NCI-H146 treated with DMSO at 0.1 percent for 48 hours (cell line): ENCODE results near the gene CLEC4F.
A peak's percentile ranks its signal among the peaks of the same experiment; 100 is the strongest.

Experiments
- DNase-seq: peaks from one replicate; lab custom pipeline; 2025; ENCODE audit not compliant: unreplicated experiment; lab: John Stamatoyannopoulos, UW

The CLEC4F gene, protein sequence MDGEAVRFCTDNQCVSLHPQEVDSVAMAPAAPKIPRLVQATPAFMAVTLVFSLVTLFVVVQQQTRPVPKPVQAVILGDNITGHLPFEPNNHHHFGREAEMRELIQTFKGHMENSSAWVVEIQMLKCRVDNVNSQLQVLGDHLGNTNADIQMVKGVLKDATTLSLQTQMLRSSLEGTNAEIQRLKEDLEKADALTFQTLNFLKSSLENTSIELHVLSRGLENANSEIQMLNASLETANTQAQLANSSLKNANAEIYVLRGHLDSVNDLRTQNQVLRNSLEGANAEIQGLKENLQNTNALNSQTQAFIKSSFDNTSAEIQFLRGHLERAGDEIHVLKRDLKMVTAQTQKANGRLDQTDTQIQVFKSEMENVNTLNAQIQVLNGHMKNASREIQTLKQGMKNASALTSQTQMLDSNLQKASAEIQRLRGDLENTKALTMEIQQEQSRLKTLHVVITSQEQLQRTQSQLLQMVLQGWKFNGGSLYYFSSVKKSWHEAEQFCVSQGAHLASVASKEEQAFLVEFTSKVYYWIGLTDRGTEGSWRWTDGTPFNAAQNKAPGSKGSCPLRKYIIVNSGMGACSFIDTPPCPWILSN

DNA sequence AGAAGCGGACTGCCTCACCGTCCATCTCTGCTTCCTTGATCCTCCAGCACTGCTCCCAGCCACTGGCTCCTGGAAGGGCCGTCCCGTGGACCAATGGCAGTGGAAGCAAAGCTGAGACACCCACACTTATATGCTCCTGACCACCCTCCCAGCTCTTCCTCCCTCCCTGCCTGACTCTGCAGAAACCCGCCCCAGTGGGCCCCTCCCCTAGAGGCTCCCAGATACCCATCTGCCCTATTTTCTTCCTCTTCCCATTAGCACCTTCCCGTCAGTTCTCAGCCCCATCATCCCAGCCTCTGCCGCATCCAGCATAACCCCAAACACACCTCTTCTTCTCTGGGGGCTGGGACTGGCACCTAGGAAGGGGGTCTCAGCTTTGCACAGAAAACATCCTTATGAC is at the start of gene CLEC4F:
TSS of gene CLEC4F (minus strand) at position 101 of the 400 bp plus-strand sequence. CDS start at position 25, 76 bp downstream.
- no peak for DNase-seq

DNA sequence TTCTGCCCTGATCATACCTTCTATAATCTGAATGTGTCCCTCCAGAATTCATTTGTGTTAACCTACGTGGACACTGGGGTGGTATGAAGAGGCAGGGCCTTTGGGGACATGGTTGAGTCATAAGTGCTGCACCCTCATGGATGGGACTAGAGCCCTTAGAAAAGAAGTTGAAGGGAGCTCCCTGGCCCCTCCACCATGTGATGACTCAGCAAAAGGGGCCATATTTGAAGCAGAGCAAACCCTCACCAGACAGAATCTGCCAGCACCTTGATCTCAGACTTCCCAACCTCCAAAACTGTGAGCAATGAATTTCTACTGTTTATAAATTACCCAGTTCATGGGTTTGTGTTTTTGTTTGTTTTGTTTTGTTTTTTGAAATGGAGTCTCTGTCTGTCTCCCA is 48.6 kb upstream of the CLEC4F start:
- no peak for DNase-seq

DNA sequence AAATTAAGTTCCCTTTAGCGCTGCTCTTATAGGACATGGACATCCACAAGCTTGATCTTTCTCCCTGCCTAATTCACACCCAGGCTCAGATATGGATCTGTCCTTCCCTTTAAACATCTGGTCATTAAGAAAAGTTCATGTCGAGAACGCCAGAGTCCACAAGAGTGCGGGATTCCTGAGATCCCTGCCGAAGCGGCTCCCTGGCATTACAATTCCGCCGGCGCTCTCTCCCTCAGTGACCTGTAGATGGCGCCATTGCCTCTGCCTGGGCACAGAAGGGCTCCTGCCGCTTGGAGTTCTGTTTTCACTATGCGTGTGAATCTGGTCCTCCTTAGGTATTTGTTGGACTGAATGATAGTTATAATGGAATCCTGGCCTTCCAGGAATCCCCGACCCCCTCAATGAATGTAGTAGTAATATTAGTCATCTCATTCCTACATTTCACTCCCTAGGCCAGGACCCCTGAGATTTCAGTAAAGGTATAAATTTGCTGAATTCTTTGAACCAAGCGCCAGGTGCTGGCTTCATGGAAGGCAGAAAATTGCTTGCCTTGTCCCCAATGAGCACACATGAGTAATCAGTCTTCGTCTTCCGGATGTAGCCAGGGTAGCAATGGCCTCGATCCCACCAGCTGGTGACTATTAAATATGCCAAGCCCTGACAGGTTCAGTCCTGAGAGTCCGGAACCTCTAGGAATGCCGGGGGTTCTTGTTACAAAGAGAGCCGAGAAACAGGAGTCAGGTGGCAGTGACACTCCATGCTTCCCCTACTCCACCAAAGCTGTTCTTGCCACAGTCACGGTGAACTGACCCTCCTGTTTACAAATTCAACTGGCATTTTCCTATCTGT is 41.6 kb upstream of the CLEC4F start:
- peak; percentile 59 for DNase-seq

DNA sequence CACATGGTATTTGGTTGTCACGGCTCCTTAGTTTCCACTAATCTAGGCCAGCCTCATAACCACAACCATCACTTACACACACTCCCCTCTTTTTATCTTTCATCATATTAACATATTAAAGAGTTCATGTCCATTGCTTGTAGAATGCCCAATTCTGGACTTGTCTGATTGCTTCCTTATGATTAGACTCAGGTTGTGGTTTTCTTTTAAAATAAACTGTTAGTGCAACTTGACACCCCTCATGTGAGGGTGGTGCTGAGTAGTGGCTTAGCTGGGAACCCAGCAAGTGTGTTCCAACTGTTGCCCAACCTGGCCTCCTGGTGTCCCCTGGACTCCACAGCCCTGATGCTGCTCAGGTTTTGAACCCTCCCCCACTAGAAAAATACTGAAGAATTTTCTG is 35.3 kb upstream of the CLEC4F start:
- no peak for DNase-seq

DNA sequence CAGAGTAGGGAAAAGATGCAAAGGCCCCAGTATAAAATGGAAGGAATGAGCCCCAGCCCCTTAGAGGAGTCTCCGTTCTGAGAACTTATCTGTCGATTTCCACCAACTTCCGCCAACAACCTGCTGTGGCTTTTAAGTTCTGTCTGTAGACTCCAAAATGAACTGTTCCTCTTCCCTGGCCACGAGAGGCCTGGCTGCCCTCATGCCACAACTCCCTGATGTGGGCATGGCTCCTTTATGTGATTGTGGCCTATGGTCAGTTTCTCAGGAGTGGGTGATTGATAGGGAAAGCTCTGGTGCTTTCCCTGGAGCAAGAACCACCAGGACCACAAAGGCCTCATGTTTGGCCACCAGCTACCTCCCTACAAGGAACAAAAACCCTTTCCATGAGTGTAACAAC is 34.0 kb upstream of the CLEC4F start:
- DNase-seq = no peak

DNA sequence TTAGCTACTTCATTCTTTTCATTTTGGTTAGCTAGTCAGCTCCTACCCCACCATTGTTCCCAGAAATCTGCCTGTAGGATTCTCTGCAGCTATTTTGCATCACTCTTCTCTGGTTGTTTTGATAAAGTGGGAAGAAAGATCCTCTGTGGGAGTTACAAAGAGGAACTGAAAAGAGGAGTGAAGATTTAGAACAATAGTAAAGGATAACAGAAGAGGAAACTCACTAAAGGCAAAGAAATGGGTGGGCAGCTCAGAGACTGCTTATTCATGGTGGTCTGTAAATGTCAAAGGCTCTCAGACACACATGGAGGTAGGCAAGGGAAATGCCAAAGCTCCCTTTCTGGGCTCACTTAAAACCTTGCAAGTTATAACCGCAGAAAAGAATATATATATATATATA is 32.4 kb upstream of the CLEC4F start:
- DNase-seq = no peak

DNA sequence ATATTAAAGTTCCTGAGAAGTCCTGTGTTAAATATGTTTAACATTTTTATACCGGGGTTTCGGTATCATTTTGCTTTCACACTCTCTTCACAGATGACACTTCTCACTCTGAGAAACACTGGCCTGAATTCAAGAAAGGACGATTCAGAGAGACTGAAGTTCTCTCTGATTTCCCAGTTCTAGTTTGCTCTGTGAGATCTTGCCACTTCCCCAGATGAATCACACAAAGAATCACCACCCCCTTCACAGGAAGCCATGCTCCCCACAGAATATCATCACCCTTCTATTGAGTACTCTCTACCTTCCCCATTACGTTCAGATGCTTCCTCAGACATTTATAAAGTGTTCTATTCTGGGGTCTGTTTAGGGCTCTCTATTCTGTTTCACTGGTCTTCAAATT is 31.3 kb upstream of the CLEC4F start:
- DNase-seq = no peak

DNA sequence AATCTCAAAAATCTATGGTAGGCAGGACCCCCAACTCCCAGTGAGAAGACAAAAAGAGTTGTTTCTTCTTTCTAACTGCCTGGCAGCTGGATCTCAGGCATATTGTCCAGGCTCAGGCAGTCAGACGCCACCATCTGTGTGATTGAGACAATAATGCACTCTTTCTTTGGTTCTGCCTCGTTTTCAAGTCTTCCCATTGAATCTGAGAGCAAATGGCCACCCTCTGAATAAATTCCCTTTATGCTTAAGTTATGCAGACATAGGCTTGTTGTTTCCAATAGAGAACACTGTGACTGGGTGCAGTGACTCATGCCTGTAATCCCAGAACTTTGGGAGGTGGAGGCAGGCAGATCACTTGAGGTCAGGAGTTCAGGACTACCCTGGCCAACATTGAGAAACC is 30.5 kb upstream of the CLEC4F start:
- DNase-seq = no peak

DNA sequence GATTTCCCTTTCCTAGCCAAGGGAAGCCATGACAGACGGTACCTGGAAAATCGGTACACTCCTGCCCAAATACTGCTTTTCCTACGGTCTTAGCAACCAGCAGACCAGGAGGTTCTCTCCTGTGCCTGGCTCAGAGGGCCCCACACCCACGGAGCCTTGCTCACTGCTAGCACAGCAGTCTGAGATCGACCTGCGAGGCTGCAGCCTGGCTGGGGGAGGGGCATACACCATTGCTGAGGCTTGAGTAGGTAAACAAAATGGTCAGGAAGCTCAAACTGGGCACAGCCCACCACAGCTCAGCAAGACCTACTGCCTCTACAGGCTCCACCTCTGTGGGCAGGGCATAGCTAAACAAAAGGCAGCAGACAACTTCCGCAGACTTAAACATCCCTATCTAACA is 22.0 kb upstream of the CLEC4F start:
- no peak for DNase-seq

DNA sequence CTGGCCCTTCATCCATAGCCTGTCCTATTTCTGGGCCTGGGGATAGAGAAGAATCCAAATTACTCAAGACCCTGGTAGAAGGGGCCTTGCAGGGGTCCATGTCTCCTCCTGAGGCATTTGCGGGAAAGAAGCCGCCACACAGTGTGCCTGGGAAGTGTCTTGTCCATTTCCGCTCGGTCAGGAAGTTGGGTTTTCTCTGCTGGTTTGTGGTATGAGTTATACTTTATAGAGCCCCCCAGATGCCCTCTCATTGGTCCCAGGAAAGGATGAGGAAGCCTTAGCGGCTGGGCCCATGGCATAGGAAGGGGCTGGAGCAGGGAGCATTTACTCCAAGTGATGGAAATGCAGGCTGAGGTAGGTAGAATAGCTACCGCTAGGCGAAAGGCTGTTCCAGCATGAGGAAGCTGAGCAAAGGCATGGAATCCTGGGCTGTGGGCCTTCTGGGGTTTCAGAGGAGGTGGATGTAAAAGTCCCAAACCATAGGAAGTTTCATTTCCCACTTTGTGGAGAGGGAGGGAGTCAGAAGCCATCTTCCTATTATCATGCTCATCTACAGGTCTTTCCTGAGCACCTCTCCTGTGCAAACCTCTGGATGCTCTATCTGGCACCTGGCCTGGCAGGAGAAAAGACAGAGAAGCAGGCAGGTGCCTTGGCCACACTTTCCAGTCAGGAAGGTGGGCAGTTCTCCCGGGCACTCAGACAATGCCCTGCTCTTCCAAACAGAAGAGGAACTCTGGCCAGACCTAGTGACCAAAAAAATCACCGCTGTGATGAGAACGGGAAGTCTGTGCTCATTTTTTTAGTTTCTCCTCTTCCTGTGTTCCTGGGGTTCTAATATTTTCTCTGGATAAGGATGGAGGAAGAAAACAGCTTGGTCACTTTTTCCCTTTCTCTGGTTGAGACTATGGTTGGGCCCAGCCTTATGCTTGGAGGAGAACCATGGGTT is 17.9 kb upstream of the CLEC4F start:
- DNase-seq = no peak

DNA sequence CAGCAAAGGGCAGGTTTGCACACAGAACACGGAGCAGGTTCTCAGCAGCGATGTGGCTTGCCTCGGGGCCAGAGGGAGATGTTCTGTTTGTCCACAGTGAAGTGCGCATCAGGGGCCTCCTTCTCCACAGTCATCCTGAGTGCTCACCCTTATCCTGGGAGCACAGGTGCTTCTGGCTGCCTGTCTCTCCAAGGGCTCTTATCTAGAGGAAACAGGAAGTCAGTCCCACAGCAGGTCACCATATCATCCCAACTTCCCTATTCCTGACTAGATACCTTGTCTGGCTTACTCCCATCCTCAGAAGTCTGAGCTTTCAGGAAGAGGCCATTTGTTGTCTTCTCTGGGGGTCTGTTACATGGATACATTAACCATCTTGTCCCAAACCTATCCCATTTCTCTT is 15.2 kb upstream of the CLEC4F start, which contains the start of gene CD207:
TSS of gene CD207 (minus strand) at position 174 of the 400 bp plus-strand sequence. CDS start at position 134, 40 bp downstream.
- no peak for DNase-seq

DNA sequence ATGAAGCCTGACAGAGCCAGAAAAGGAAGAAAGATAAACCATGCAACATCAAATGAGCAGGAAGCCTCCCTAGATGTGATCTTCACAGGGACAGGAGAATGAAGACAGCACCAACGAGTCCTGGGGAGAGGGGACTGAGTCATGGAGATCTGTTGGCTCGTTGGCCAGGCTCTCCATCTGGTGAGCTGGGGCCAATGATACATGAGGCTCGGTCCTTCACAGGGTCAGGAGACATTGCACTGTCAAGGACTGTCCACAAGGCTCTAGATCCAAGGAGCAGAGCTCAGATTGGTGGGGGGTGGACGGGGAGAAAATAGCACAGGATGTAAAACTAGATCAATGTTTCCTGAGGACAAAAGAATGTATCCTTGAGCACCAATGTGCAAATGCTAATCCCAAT is 14.5 kb upstream of the CLEC4F start:
- no peak for DNase-seq

DNA sequence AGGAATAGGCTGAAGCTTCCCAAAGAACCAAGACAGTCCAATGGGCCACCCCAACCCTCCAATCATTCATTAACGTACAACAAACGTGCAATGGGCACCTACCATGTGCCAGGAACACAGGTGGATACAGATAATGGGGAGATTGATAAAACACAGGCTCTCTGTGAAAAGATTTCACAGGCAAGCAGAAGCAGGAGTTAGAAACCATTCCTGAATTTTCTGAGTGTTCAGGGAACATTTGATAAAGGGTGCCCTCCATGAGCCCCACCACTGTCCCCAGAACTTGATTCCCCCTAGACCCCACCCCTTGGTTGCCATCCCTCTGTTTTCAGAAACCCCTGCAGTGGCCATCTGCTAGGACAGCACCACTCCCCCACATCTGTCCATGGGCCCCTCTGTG is 13.7 kb upstream of the CLEC4F start:
- DNase-seq = no peak

DNA sequence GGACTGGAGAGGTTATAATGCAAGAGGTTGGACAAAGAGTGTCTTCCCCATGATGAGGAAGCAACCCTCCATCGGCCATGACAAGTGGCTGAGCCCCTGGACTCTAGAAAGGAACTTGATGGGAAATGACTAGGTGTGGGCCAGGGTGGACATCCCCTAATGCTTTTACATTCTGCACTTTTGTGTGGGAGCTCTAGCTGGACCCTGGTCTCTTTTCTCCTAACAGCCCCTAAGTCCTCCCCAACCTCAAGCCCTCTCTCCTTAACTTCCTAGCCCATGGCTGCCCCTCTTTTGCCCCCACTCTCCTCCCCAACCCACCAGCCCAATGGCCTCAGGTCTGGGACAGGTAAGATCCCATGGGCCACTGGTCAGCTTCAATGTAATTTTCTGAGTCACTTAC is 12.8 kb upstream of the CLEC4F start:
- no peak for DNase-seq

DNA sequence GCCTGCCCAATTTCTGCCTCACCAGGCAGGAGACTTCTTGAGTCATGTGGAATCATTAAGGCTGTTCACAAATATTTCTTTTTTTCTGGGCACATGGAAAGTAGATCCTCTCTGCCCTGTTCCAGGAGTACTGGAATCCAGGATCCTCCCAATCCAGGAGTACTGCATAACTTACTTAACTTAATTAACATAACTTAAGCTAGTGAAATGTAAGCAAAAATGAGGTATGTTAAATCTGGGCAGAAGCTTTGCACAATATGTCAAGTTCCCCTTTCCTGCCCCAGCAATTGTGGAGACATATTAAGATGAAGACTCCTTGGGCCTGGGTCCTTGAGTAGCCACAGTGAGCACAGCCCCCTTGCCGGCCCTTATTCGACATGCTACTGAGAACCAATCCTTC is 12.0 kb upstream of the CLEC4F start:
- no peak for DNase-seq

DNA sequence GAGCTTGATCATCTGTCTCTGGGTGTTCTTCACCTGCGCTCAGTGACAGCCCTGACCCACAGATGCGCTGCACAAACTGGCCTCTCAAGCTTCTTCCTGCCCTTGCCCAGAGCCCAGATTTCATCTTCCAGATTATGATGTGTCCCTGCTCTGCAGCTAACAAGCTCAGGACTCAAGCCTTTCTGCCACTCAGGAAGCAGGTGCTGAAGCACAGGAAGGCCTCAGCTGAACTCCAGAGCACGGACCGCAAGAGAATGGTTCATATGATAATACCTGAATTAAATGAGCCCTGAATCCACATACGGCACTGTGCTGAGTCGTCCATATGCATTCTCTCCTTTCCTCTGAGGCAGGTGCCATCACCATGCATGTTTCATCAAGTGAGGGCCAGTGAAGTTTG is 11.5 kb upstream of the CLEC4F start:
- DNase-seq = no peak

DNA sequence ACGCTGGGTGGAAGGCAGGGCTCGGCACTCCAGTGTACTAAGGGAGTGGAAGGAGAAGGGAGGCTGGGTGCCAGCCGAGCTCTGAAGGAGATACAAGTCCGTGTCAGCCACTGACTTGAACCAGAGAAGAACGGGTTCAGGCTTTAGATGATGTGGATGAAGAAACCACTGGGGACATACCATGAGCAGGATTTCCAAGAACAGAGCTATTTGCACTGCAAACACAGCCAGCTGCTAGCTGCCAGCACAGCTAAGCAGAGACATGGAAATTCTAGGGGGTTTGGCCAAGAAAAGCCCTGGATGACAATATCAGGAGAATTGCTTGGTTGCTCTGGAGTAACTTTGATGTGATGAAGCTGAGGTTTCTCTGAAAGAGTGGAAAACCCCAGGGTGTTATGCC is 10.0 kb upstream of the CLEC4F start:
- no peak for DNase-seq

DNA sequence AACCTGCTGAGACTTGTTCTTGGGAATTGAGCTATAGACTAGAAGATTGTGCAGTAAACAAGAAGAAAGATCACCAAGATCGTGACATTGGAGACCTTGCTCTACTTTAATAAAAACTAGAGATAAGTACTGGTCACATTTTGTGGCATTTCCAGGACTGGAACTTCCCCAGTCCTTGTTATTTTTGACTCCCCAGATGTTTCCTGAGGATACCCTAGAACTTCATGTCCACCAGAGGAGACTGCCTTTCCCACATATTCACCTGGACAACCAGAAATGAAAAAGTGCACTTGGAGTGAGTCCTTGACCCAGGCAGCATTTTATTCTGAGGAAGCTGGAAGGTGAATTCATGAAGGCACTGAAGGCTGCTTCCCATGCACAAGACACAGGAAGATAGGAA is 9.5 kb upstream of the CLEC4F start:
- no peak for DNase-seq

DNA sequence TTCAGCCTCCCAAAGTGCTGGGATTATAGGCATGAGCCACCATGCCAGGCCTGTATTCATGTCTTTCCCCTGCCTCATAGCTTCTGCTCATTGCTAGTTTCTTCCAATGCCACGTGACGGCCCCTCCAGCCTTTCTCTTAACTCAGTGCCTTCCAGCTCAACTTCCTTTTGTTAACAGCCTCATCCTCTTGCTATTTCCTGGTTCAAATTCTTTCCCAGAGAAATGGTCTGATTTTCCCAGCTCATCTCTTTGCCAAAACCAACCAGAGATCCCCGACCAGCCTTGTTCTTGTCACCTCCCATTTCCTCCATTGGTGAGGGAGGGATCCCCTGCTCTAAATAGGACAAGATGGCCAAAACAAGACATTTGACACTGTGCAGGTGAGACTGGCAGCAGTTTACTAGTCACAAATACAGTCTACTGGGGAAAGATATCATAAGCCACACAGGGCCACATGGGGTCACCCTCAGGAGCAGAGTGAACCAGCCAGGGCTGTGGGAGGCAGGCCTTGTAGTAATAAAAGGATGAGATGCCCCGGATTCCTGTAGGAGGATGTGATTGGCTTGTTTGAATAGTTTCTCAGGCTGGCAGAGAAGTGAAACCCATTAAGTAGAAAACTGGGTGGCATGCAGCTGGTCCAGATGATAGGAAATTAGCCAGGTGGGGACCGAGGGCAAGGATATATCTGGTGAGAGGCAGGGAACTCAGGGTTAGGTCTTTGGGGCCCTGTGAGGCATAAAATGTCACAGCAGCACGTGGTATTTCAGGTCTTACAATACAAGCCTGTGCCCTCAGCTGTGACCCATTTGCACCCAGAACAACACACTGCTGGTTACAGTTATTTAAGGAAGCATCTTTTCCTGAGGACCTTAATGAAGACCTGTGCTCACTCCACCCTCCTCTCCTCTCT is 8.8 kb upstream of the CLEC4F start:
- DNase-seq = no peak

DNA sequence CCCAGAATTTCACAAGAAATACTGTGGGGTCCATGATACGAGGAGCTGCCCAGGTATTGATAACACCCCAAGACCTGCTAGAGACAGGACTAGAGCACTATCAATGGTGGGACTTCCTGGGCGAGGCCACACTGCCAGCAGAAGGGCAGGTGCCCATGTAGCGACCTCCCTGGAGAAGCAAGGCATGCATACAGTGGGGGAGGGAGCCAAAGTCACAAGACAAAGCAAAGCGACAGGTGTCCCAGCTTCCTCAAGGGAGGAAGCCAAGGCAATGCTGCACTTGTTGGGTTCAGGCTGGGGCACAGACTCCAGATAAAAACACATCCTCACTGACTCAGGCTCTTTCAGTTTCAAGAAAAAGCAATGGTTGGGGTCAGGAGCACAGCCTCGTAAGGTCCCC is 7.7 kb upstream of the CLEC4F start:
- DNase-seq = no peak
